ENCODE measurements around the gene MRPS23. TPM values are rescaled to one million over a fixed set of nuclear protein-coding genes. Genes with fewer than 3 reads are reported as not detected.

MRPS23 gene
- total and polyA plus RNA-seq, 2 of the 8 experiments (the other 6 are each of a cell fraction or from before 2014, with no cell fraction given) = 38.6 to 60.4 TPM

GRCh38 chr17:57888311-57889216, 38.7 kb upstream of the MRPS23 start:
- no peak overlapping the region for H4K91ac ChIP-seq (replicated peaks; ENCODE audit: insufficient read length, low read length)
- H3K14ac ChIP-seq (ENCODE audit: insufficient read length) = no peak overlapping the region
- ChIA-PET CTCF (ENCODE audit: partially characterized antibody) (interaction anchor here (0.6 to 9.0 kb wide), 10 partner anchors 10 to 365 kb away, joined by 3 to 205 read pairs (median 4); partner anchors contain the start of gene CUEDC1), POLR2A (ENCODE audit: partially characterized antibody) (interaction anchor here (0.7 to 1.2 kb wide), 3 partner anchors 9 to 20 kb away, joined by 3 to 4 read pairs (median 3); no protein-coding TSS in a partner anchor)
- H4K8ac ChIP-seq (ENCODE audit: extremely low read depth, insufficient read depth, low read length) = no peak overlapping the region
- H2BK20ac ChIP-seq (ENCODE audit: low read length) = no peak overlapping the region
- no peak overlapping the region for H2AK5ac ChIP-seq (ENCODE audit: low read depth, low read length)
- no peak overlapping the region for H2BK5ac ChIP-seq (ENCODE audit: low read depth, low read length)
- no peak overlapping the region for H3K56ac ChIP-seq (replicated peaks; ENCODE audit: insufficient read length, low read depth, low read length)
- no peaks in the 10 kb centered on the region for H3K36me3 ChIP-seq (ENCODE audit: control insufficient read depth in 2 of 4, insufficient read depth in 4 of 4, low read length in 3 of 4)
- H3K23ac ChIP-seq (ENCODE audit: insufficient read length) = no peak overlapping the region
- no peak overlapping the region for H2AFZ ChIP-seq (ENCODE audit: low read length)
- DNase-seq (ENCODE audit: low read depth in 1 of 2, low spot score in 2 of 2) (no peak), FAIRE-seq (no peak)
- H3K9ac ChIP-seq (replicated peaks in 1 of 4; ENCODE audit: extremely low read depth in 1 of 4, low read depth in 3 of 4, low read length in 3 of 4) = no peak overlapping the region
- H3K79me2 ChIP-seq (ENCODE audit: control insufficient read depth in 1 of 2, insufficient read depth in 2 of 2, low read length in 2 of 2) = no peaks in the 10 kb centered on the region
- H2BK120ac ChIP-seq (replicated peaks; ENCODE audit: low read depth, low read length) = no peak overlapping the region
- no peak overlapping the region for H3K4ac ChIP-seq (replicated peaks; ENCODE audit: insufficient read length, low read depth, low read length)
- no peak overlapping the region for H4K5ac ChIP-seq (ENCODE audit: insufficient read length, low read depth, low read length)
- no peak overlapping the region for H3K4me3 ChIP-seq (ENCODE audit: extremely low read depth in 1 of 4, insufficient read depth in 2 of 4, low read depth in 3 of 4, low read length in 4 of 4)
- H4K20me1 ChIP-seq (replicated peaks in 1 of 2; ENCODE audit: control insufficient read depth in 1 of 2, insufficient read depth in 2 of 2, low read length in 2 of 2) = no peaks in the 10 kb centered on the region
- no peaks in the 10 kb centered on the region for H3K27me3 ChIP-seq (replicated peaks in 1 of 4; ENCODE audit: control insufficient read depth in 3 of 4, extremely low read depth in 1 of 4, insufficient read depth in 3 of 4, low read length in 3 of 4)
- H2BK15ac ChIP-seq (ENCODE audit: low read length) = no peak overlapping the region
- no peak overlapping the region for H2BK12ac ChIP-seq (ENCODE audit: low read depth, low read length)
- H3K4me2 ChIP-seq (ENCODE audit: insufficient read depth in 1 of 2, low read depth in 2 of 2, low read length in 2 of 2) = no peak overlapping the region
- H3K23me2 ChIP-seq (ENCODE audit: low read depth, low read length) = no peaks in the 10 kb centered on the region
- no peaks in the 10 kb centered on the region for H3K79me1 ChIP-seq (ENCODE audit: low read depth, low read length)
- H3K9me3 ChIP-seq (ENCODE audit: insufficient read depth in 2 of 2, low read depth in 1 of 2, low read length in 1 of 2) = no peaks in the 10 kb centered on the region
- H3K27ac ChIP-seq (ENCODE audit: low read depth, low read length) = no peak overlapping the region
- H3K18ac ChIP-seq (ENCODE audit: extremely low read depth, low read length) = no peak overlapping the region
- H3K4me1 ChIP-seq (replicated peaks in 1 of 4; ENCODE audit: control insufficient read depth in 3 of 4, insufficient read depth in 4 of 4, low read length in 3 of 4) = peaks cover 7 to 10% (median 9%) of the 10 kb centered on the region in 4 experiments
- WGBS, 2 experiments (ENCODE audit: extremely low coverage in 1 of 2, insufficient coverage in 1 of 2, insufficient read length in 1 of 2, insufficient replicate concordance in 2 of 2, low coverage in 1 of 2, low lambda C conversion rate in 2 of 2, missing lambda C conversion rate in 1 of 2) = 81% methylated on average over 12 of the region's 12 CpGs; no CpG with 5 or more reads in 1 of the 2 experiments
- TF ChIP-seq NRF1 (IDR thresholded peaks at IDR 0.05; ENCODE audit: low read depth, low read length) (no peak), CEBPB (IDR thresholded peaks at IDR 0.05; ENCODE audit: low read depth, low read length) (no peak), KDM4A (IDR thresholded peaks at IDR 0.05; ENCODE audit: low read depth, low read length, severe bottlenecking) (no peak), EGR1 (IDR thresholded peaks at IDR 0.05; ENCODE audit: borderline replicate concordance, low read depth, low read length) (no peak), PHF8 (conservative IDR thresholded peaks at IDR 0.05; ENCODE audit: low read depth, low read length) (no peak), GABPA (IDR thresholded peaks at IDR 0.05; ENCODE audit: borderline replicate concordance, insufficient read depth, low read length) (no peak), POLR2A (IDR thresholded peaks at IDR 0.05; ENCODE audit: control extremely low read depth in 1 of 2, low read depth in 2 of 2, low read length in 2 of 2) (no peak), CTCF (IDR thresholded peaks at IDR 0.05; ENCODE audit: control extremely low read depth in 1 of 3, insufficient read depth in 1 of 3, low read depth in 1 of 3, low read length in 3 of 3) (no peak), EZH2 (IDR thresholded peaks at IDR 0.05; ENCODE audit: low read depth, low read length, severe bottlenecking) (no peak)
